NB4 (cell line): ENCODE data around the gene MRGPRE.

Source experiments
- POLR2A ChIP-seq: IDR thresholded peaks from 2 replicates; pipeline ENCODE4 v1.6.1; 2011; ENCODE audit warnings: mild to moderate bottlenecking; ENCODE audit not compliant: insufficient read length; ENCODE audit errors: extremely low read depth
- TF ChIP-seq, protein P1 (sequence below): IDR thresholded peaks from one replicate; pipeline ENCODE4 v1.5.1; 2012; ENCODE audit warnings: low read depth, low read length

DNA sequence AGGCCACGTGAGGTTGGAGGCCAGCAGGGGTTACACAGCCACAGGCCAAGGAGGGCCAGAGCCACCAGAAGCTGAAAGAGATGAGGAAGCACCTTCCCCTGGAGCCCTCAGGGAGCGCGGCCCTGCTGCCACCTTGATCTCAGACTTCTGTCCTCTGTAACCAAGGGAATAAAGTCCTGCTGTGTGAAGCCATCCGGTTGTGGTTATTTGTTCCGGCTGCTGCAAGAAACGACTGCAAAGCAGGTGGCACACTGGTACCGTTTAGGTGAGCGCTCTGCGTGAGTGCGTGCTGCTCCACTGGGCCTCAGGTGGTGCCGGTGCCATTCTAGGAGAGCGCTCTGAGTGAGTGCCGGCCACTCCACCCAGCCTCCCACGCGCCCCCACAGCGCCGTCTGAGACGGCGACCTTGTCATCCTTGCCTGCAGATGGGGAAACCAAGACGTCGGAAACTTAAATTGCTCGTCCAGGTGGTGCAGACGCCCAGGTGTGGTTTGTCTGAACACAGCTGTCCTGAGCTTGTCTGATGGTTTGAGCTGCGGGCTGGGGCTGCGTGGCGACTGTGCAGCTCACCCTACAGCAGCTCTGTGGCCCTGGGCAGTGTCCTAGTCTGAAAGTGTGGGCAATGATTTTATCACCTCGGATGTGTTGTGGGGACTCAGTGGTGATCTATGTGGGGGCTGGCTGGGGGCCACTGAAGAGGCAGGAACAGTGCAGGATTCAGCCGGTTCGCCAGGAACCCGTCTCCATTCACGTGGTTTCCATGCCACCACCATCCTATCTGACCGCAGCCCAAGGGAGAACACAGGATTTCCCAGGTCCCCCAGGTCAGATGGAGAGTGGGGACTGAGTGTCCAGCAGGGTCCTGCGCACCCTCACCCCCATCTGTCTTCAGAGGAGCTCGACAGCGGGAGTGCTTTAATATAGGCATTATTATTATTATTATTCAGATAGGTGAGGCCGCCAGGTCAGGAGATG, 9.0 kb downstream of the MRGPRE start:
- TF ChIP-seq, protein P1, sequence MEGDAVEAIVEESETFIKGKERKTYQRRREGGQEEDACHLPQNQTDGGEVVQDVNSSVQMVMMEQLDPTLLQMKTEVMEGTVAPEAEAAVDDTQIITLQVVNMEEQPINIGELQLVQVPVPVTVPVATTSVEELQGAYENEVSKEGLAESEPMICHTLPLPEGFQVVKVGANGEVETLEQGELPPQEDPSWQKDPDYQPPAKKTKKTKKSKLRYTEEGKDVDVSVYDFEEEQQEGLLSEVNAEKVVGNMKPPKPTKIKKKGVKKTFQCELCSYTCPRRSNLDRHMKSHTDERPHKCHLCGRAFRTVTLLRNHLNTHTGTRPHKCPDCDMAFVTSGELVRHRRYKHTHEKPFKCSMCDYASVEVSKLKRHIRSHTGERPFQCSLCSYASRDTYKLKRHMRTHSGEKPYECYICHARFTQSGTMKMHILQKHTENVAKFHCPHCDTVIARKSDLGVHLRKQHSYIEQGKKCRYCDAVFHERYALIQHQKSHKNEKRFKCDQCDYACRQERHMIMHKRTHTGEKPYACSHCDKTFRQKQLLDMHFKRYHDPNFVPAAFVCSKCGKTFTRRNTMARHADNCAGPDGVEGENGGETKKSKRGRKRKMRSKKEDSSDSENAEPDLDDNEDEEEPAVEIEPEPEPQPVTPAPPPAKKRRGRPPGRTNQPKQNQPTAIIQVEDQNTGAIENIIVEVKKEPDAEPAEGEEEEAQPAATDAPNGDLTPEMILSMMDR, result no peak
- TF ChIP-seq POLR2A, result no peak
